Measurements from ENCODE around the gene MSANTD3.

DNA sequence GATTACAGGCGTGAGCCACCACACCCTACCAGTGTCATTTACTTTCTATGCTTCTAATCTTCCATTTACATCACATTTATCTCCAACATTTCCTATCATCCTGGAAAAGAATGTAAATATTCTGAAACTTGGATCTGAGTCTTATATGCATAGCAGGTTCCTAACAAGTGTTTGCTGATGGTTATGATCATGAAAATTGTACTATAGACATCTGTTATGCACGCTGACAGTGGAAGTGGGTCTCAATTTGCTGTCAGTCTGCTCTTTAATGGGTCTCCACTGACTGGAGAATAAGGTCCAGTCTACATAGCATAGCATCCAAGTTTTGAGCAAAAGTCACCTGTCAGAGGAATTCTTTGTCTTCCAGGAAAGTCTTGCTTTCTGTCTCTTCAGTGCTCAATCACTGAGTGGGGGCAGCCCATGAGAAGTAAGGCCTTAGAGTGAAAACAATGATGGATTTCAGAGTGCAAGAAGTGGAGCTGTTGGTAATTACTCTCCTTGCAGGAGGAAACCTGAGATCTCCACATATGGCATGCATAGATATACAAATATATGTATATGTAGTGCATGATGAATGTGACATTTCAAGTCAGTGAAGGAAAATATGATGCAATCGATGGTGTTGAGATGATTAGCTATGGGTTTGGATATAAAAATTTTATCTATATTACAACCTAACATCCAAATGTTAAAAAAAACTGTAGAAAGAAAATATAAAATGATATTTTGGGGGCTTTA, 29.2 kb upstream of the MSANTD3 start:
- TF ChIP-seq, protein P1, sequence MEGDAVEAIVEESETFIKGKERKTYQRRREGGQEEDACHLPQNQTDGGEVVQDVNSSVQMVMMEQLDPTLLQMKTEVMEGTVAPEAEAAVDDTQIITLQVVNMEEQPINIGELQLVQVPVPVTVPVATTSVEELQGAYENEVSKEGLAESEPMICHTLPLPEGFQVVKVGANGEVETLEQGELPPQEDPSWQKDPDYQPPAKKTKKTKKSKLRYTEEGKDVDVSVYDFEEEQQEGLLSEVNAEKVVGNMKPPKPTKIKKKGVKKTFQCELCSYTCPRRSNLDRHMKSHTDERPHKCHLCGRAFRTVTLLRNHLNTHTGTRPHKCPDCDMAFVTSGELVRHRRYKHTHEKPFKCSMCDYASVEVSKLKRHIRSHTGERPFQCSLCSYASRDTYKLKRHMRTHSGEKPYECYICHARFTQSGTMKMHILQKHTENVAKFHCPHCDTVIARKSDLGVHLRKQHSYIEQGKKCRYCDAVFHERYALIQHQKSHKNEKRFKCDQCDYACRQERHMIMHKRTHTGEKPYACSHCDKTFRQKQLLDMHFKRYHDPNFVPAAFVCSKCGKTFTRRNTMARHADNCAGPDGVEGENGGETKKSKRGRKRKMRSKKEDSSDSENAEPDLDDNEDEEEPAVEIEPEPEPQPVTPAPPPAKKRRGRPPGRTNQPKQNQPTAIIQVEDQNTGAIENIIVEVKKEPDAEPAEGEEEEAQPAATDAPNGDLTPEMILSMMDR (IDR thresholded peaks at IDR 0.05; ENCODE audit: low read depth, low read length, missing input control) = no peak
- TF ChIP-seq, protein P2, sequence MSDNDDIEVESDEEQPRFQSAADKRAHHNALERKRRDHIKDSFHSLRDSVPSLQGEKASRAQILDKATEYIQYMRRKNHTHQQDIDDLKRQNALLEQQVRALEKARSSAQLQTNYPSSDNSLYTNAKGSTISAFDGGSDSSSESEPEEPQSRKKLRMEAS (IDR thresholded peaks at IDR 0.05) = no peak
- no peak for TF ChIP-seq GABPA (IDR thresholded peaks at IDR 0.05 in 1 of 2, conservative IDR thresholded peaks at IDR 0.05 in 1 of 2)
- TF ChIP-seq YY1 (IDR thresholded peaks at IDR 0.05) = no peak
- TF ChIP-seq, protein P3, sequence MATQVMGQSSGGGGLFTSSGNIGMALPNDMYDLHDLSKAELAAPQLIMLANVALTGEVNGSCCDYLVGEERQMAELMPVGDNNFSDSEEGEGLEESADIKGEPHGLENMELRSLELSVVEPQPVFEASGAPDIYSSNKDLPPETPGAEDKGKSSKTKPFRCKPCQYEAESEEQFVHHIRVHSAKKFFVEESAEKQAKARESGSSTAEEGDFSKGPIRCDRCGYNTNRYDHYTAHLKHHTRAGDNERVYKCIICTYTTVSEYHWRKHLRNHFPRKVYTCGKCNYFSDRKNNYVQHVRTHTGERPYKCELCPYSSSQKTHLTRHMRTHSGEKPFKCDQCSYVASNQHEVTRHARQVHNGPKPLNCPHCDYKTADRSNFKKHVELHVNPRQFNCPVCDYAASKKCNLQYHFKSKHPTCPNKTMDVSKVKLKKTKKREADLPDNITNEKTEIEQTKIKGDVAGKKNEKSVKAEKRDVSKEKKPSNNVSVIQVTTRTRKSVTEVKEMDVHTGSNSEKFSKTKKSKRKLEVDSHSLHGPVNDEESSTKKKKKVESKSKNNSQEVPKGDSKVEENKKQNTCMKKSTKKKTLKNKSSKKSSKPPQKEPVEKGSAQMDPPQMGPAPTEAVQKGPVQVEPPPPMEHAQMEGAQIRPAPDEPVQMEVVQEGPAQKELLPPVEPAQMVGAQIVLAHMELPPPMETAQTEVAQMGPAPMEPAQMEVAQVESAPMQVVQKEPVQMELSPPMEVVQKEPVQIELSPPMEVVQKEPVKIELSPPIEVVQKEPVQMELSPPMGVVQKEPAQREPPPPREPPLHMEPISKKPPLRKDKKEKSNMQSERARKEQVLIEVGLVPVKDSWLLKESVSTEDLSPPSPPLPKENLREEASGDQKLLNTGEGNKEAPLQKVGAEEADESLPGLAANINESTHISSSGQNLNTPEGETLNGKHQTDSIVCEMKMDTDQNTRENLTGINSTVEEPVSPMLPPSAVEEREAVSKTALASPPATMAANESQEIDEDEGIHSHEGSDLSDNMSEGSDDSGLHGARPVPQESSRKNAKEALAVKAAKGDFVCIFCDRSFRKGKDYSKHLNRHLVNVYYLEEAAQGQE (IDR thresholded peaks at IDR 0.05) = no peak
- TF ChIP-seq RAD21 (IDR thresholded peaks at IDR 0.05) = no peak
- TF ChIP-seq TAF1 (conservative IDR thresholded peaks at IDR 0.05) = no peak
- no peak for TF ChIP-seq JUND (IDR thresholded peaks at IDR 0.05)
- TF ChIP-seq, protein P4, sequence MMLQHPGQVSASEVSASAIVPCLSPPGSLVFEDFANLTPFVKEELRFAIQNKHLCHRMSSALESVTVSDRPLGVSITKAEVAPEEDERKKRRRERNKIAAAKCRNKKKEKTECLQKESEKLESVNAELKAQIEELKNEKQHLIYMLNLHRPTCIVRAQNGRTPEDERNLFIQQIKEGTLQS (IDR thresholded peaks at IDR 0.05) = no peak
- TF ChIP-seq EGR1 (IDR thresholded peaks at IDR 0.05; ENCODE audit: low read depth in 2 of 2) = no peak
- TF ChIP-seq NR2F2 (IDR thresholded peaks at IDR 0.05) = no peak
- TF ChIP-seq FOXA1 (IDR thresholded peaks at IDR 0.05) = no peak
- no peak for TF ChIP-seq RXRA (IDR thresholded peaks at IDR 0.05)
